Gastroesophageal sphincter (tissue), 3 donors: ENCODE measurements around the gene BTBD17.

ENCODE experiments used
- CTCF ChIP-seq, 4 experiments: fragments of 200-600 bp in 2 of 4; fragments of 450-650 bp in 2 of 4; sonication (generic) in 1 of 4; IDR thresholded peaks; one replicate each; pipeline ENCODE4 v1.5.1; 2017 to 2019; ENCODE audit warnings: antibody characterized with exemption in 4 of 4, mild to moderate bottlenecking in 2 of 4, moderate library complexity in 2 of 4
- POLR2A ChIP-seq, 2 donors: fragments of 450-650 bp; IDR thresholded peaks; one replicate each; pipeline ENCODE4 v1.6.1; 2017; ENCODE audit warnings: antibody characterized with exemption in 2 of 2, mild to moderate bottlenecking in 2 of 2, moderate library complexity in 1 of 2
- POLR2AphosphoS5 ChIP-seq: sonication (generic); formaldehyde crosslinking; IDR thresholded peaks from one replicate; pipeline ENCODE4 v1.6.1; 2017; ENCODE audit warnings: antibody characterized with exemption

GRCh38 chr17:74408262-74408661 lies 46.6 kb upstream of the BTBD17 start:
- no peak for TF ChIP-seq CTCF (IDR thresholded peaks at IDR 0.05)
- no peak for TF ChIP-seq POLR2A (IDR thresholded peaks at IDR 0.05)
- TF ChIP-seq POLR2AphosphoS5 = no peak
